ENCODE data around the gene TERT. TPM values are rescaled to one million over a fixed set of nuclear protein-coding genes. Genes with fewer than 3 reads are reported as not detected.

The TERT gene
- total and polyA plus RNA-seq, 5 donors = not detected

- no peak overlapping the region for H3K27ac ChIP-seq (ENCODE audit: low read length)
- no peak for DNase-seq
- WGBS = 63% methylated on average over 17 of the region's 17 CpGs
Measured at GRCh38 chr5:1316588-1317340, 21.9 kb upstream of the TERT start.

GRCh38 chr5:1315709-1316587 is 21.1 kb upstream of the TERT start:
- Histone ChIP-seq H3K4me3 (ENCODE audit: low read length) (no peak overlapping the region), H3K27me3 (ENCODE audit: control insufficient read depth, insufficient read depth) (no peaks in the 10 kb centered on the region), H3K4me1 (ENCODE audit: control insufficient read depth, insufficient read depth, low read length) (no peaks in the 10 kb centered on the region), H3K9me3 (ENCODE audit: control insufficient read depth, low read length) (no peaks in the 10 kb centered on the region), H3K27ac (ENCODE audit: low read length) (no peak overlapping the region)
- DNase-seq (no peak), ATAC-seq (peak; percentile 5 to 43)
- intact Hi-C loops (cut with DNase I) = no loop called here
- 32% methylated on average over 33 of the region's 33 CpGs for WGBS

More at GRCh38 chr5:1316588-1317340, 21.9 kb upstream of the TERT start:
- no peaks in the 10 kb centered on the region for H3K27me3 ChIP-seq (ENCODE audit: control insufficient read depth, insufficient read depth)
- no peaks in the 10 kb centered on the region for H3K9me3 ChIP-seq (ENCODE audit: control insufficient read depth, low read length)
- H3K4me3 ChIP-seq (ENCODE audit: low read length) = no peak overlapping the region
- ATAC-seq = peak in 1 of 2 donors; percentile 9
- no peaks in the 10 kb centered on the region for H3K4me1 ChIP-seq (ENCODE audit: control insufficient read depth, insufficient read depth, low read length)
- intact Hi-C loops (cut with DNase I) = no loop called here

- DNase-seq = no peak
- WGBS = 83% methylated on average over 13 of the region's 13 CpGs
- Histone ChIP-seq H3K4me3 (ENCODE audit: low read length) (no peak overlapping the region), H3K4me1 (ENCODE audit: control insufficient read depth, insufficient read depth, low read length) (no peaks in the 10 kb centered on the region), H3K27ac (ENCODE audit: low read length) (no peak overlapping the region), H3K9me3 (ENCODE audit: control insufficient read depth, low read length) (no peaks in the 10 kb centered on the region), H3K27me3 (ENCODE audit: control insufficient read depth, insufficient read depth) (no peaks in the 10 kb centered on the region)
- no peak for ATAC-seq
- intact Hi-C loops (cut with DNase I) = no loop called here
Measured at GRCh38 chr5:1315018-1315708, 20.3 kb upstream of the TERT start.

- DNase-seq (no peak), ATAC-seq (no peak)
- intact Hi-C loops (cut with DNase I) = no loop called here
- H3K4me1 ChIP-seq (ENCODE audit: control insufficient read depth, insufficient read depth, low read length) = no peaks in the 10 kb centered on the region
- H3K9me3 ChIP-seq (ENCODE audit: control insufficient read depth, low read length) = no peaks in the 10 kb centered on the region
- H3K27ac ChIP-seq (ENCODE audit: low read length) = no peak overlapping the region
- 92% methylated on average over 13 of the region's 13 CpGs for WGBS
- no peaks in the 10 kb centered on the region for H3K27me3 ChIP-seq (ENCODE audit: control insufficient read depth, insufficient read depth)
- H3K4me3 ChIP-seq (ENCODE audit: low read length) = no peak overlapping the region
Measured at GRCh38 chr5:1314564-1314982, 19.7 kb upstream of the TERT start.

- ATAC-seq (no peak), DNase-seq (no peak)
- no peaks in the 10 kb centered on the region for H3K27me3 ChIP-seq (ENCODE audit: control insufficient read depth, insufficient read depth)
- no peaks in the 10 kb centered on the region for H3K4me1 ChIP-seq (ENCODE audit: control insufficient read depth, insufficient read depth, low read length)
- H3K9me3 ChIP-seq (ENCODE audit: control insufficient read depth, low read length) = no peaks in the 10 kb centered on the region
- intact Hi-C loops (cut with DNase I) = no loop called here
- WGBS = 69% methylated on average over 25 of the region's 25 CpGs
- no peak overlapping the region for H3K4me3 ChIP-seq (ENCODE audit: low read length)
- H3K27ac ChIP-seq (ENCODE audit: low read length) = no peak overlapping the region
Measured at GRCh38 chr5:1312993-1313833, 18.3 kb upstream of the TERT start.

GRCh38 chr5:1312206-1312605 is 17.3 kb upstream of the TERT start:
- H3K27me3 ChIP-seq (ENCODE audit: control insufficient read depth, insufficient read depth) = no peaks in the 10 kb centered on the region
- ATAC-seq = no peak
- no peak overlapping the region for H3K4me3 ChIP-seq (ENCODE audit: low read length)
- H3K27ac ChIP-seq (ENCODE audit: low read length) = no peak overlapping the region
- 86% methylated on average over 7 of the region's 7 CpGs for WGBS
- intact Hi-C loops (cut with DNase I) = no loop called here
- H3K9me3 ChIP-seq (ENCODE audit: control insufficient read depth, low read length) = no peaks in the 10 kb centered on the region
- no peaks in the 10 kb centered on the region for H3K4me1 ChIP-seq (ENCODE audit: control insufficient read depth, insufficient read depth, low read length)
- DNase-seq = no peak

- DNase-seq (no peak), ATAC-seq (no peak)
- H3K4me3 ChIP-seq (ENCODE audit: low read length) = no peak overlapping the region
- 90% methylated on average over 15 of the region's 15 CpGs for WGBS
- H3K9me3 ChIP-seq (ENCODE audit: control insufficient read depth, low read length) = no peaks in the 10 kb centered on the region
- H3K27ac ChIP-seq (ENCODE audit: low read length) = no peak overlapping the region
- no peaks in the 10 kb centered on the region for H3K27me3 ChIP-seq (ENCODE audit: control insufficient read depth, insufficient read depth)
- intact Hi-C loops (cut with DNase I) = no loop called here
- no peaks in the 10 kb centered on the region for H3K4me1 ChIP-seq (ENCODE audit: control insufficient read depth, insufficient read depth, low read length)
Measured at GRCh38 chr5:1311439-1312055, 16.7 kb upstream of the TERT start.

- Histone ChIP-seq H3K27ac (ENCODE audit: low read length) (no peak overlapping the region), H3K27me3 (ENCODE audit: control insufficient read depth, insufficient read depth) (no peaks in the 10 kb centered on the region), H3K4me1 (ENCODE audit: control insufficient read depth, insufficient read depth, low read length) (no peaks in the 10 kb centered on the region), H3K4me3 (ENCODE audit: low read length) (no peak overlapping the region), H3K9me3 (ENCODE audit: control insufficient read depth, low read length) (no peaks in the 10 kb centered on the region)
- ATAC-seq (no peak), DNase-seq (no peak)
- intact Hi-C loops (cut with DNase I) = no loop called here
- 89% methylated on average over 7 of the region's 7 CpGs for WGBS
Measured at GRCh38 chr5:1310118-1310517, 15.2 kb upstream of the TERT start.

- H3K4me3 ChIP-seq (ENCODE audit: low read length) = no peak overlapping the region
- H3K27ac ChIP-seq (ENCODE audit: low read length) = no peak overlapping the region
- WGBS = 62% methylated on average over 2 of the region's 2 CpGs
- intact Hi-C loops (cut with DNase I) = no loop called here
- DNase-seq (no peak), ATAC-seq (no peak)
- no peaks in the 10 kb centered on the region for H3K4me1 ChIP-seq (ENCODE audit: control insufficient read depth, insufficient read depth, low read length)
- no peaks in the 10 kb centered on the region for H3K27me3 ChIP-seq (ENCODE audit: control insufficient read depth, insufficient read depth)
- H3K9me3 ChIP-seq (ENCODE audit: control insufficient read depth, low read length) = peaks cover 2% of the 10 kb centered on the region
Measured at GRCh38 chr5:1304033-1304432, 9.2 kb upstream of the TERT start.

GRCh38 chr5:1302258-1302657 is 7.4 kb upstream of the TERT start:
- H3K4me3 ChIP-seq (ENCODE audit: low read length) = no peak overlapping the region
- no peaks in the 10 kb centered on the region for H3K27me3 ChIP-seq (ENCODE audit: control insufficient read depth, insufficient read depth)
- intact Hi-C loops (cut with DNase I) = no loop called here
- ATAC-seq (no peak), DNase-seq (no peak)
- no peaks in the 10 kb centered on the region for H3K4me1 ChIP-seq (ENCODE audit: control insufficient read depth, insufficient read depth, low read length)
- H3K9me3 ChIP-seq (ENCODE audit: control insufficient read depth, low read length) = peaks cover 2% of the 10 kb centered on the region
- 86% methylated on average over 2 of the region's 2 CpGs for WGBS
- no peak overlapping the region for H3K27ac ChIP-seq (ENCODE audit: low read length)
